Measurements from ENCODE around the gene MLEC. TPM values are rescaled to one million over a fixed set of nuclear protein-coding genes. Genes with fewer than 3 reads are reported as not detected.
A peak's percentile ranks its signal among the peaks of the same experiment; 100 is the strongest.

MLEC gene
- 100 to 1,000 TPM in 2 of 4 donors, 10 to 100 TPM in 1, 1 to 10 TPM in 1; 9.7 to 228 (median 95.8) TPM for polyA plus RNA-seq
- long read RNA-seq, donor 1, full-length matches to known transcripts = 95 of 212 reads
- long read RNA-seq, donor 1, partial matches to known transcripts = 117 of 212 reads
- long read RNA-seq, donor 1, other reads (novel, unspliced or antisense) = 0 of 212 reads
- long read RNA-seq, donor 2, full-length matches to known transcripts = 41 of 41 reads
- long read RNA-seq, donor 2, partial matches to known transcripts = 0 of 41 reads
- long read RNA-seq, donor 2, other reads (novel, unspliced or antisense) = 0 of 41 reads
- long read RNA-seq, donor 3, full-length matches to known transcripts = 56 of 147 reads
- long read RNA-seq, donor 3, partial matches to known transcripts = 91 of 147 reads
- long read RNA-seq, donor 3, other reads (novel, unspliced or antisense) = 0 of 147 reads
- long read RNA-seq, donor 4, full-length matches to known transcripts = 1 of 1 reads
- long read RNA-seq, donor 4, partial matches to known transcripts = 0 of 1 reads
- long read RNA-seq, donor 4, other reads (novel, unspliced or antisense) = 0 of 1 reads
- long read RNA-seq, donor 5, full-length matches to known transcripts = 20 of 44 reads
- long read RNA-seq, donor 5, partial matches to known transcripts = 24 of 44 reads
- long read RNA-seq, donor 5, other reads (novel, unspliced or antisense) = 0 of 44 reads
- long read RNA-seq, donor 6, full-length matches to known transcripts = 33 of 51 reads
- long read RNA-seq, donor 6, partial matches to known transcripts = 18 of 51 reads
- long read RNA-seq, donor 6, other reads (novel, unspliced or antisense) = 0 of 51 reads
- long read RNA-seq, donor 7 = 0 reads
- long read RNA-seq, donor 8, full-length matches to known transcripts = 3 of 3 reads
- long read RNA-seq, donor 8, partial matches to known transcripts = 0 of 3 reads
- long read RNA-seq, donor 8, other reads (novel, unspliced or antisense) = 0 of 3 reads
- long read RNA-seq, donor 9, full-length matches to known transcripts = 12 of 18 reads
- long read RNA-seq, donor 9, partial matches to known transcripts = 6 of 18 reads
- long read RNA-seq, donor 9, other reads (novel, unspliced or antisense) = 0 of 18 reads
- long read RNA-seq, donor 10, full-length matches to known transcripts = 68 of 90 reads
- long read RNA-seq, donor 10, partial matches to known transcripts = 22 of 90 reads
- long read RNA-seq, donor 10, other reads (novel, unspliced or antisense) = 0 of 90 reads

- Histone ChIP-seq H3K27me3 (ENCODE audit: control insufficient read depth in 3 of 3, insufficient read depth in 3 of 3, low read length in 3 of 3) (no peaks in the 10 kb centered on the region), H3K36me3 (ENCODE audit: control insufficient read depth in 3 of 3, insufficient read depth in 2 of 3, low read depth in 1 of 3, low read length in 3 of 3) (peaks cover 0 to 7% (median 0%) of the 10 kb centered on the region in 3 donors), H3K9me3 (ENCODE audit: control insufficient read depth in 2 of 2, insufficient read depth in 1 of 2, low read depth in 1 of 2, low read length in 1 of 2) (no peaks in the 10 kb centered on the region), H3K4me1 (ENCODE audit: control insufficient read depth in 3 of 3, insufficient read depth in 2 of 3, low read depth in 1 of 3, low read length in 2 of 3) (peaks cover 7 to 29% (median 9%) of the 10 kb centered on the region in 3 donors), H3K27ac (ENCODE audit: low read depth in 1 of 3, low read length in 2 of 3) (peak within 1 kb of the TSS; percentile 77 to 99 (median 96)), H3K4me3 (ENCODE audit: low read depth in 1 of 3, low read length in 3 of 3) (peak within 1 kb of the TSS; percentile 83 to 94 (median 90))
- peak; percentile 98 to 99 for DNase-seq
- 1% methylated on average over 76 to 84 of the region's 84 CpGs for WGBS, 3 donors
- FAIRE-seq = no peak
Measured at GRCh38 chr12:120686690-120687577, at the start of gene MLEC. TSS of gene MLEC (plus strand) at chr12:120687149. CDS start at chr12:120687297, 148 bp downstream.

GRCh38 chr12:120639771-120640721 is 46.9 kb upstream of the MLEC start, which contains the start of gene CABP1:
TSS of gene CABP1 (plus strand) at chr12:120640626. CDS start at chr12:120640686, 60 bp downstream.
- no peaks in the 10 kb centered on the region for H3K36me3 ChIP-seq (ENCODE audit: control insufficient read depth in 3 of 3, insufficient read depth in 2 of 3, low read depth in 1 of 3, low read length in 3 of 3)
- DNase-seq (peak; percentile 37 to 70), FAIRE-seq (no peak)
- peaks cover 0 to 45% (median 12%) of the 10 kb centered on the region in 3 donors for H3K27me3 ChIP-seq (ENCODE audit: control insufficient read depth in 3 of 3, insufficient read depth in 3 of 3, low read length in 3 of 3)
- H3K9me3 ChIP-seq (ENCODE audit: control insufficient read depth in 2 of 2, insufficient read depth in 1 of 2, low read depth in 1 of 2, low read length in 1 of 2) = no peaks in the 10 kb centered on the region
- peaks cover 0 to 8% (median 6%) of the 10 kb centered on the region in 3 donors for H3K4me1 ChIP-seq (ENCODE audit: control insufficient read depth in 3 of 3, insufficient read depth in 2 of 3, low read depth in 1 of 3, low read length in 2 of 3)
- peak within 1 kb of the TSS in 2 of 3 donors; percentile 8 to 64 for H3K4me3 ChIP-seq (ENCODE audit: low read depth in 1 of 3, low read length in 3 of 3)
- no peak within 1 kb of the TSS for H3K27ac ChIP-seq (ENCODE audit: low read depth in 1 of 3, low read length in 2 of 3)
- 8 to 12% (median 11%) methylated on average over 35 to 56 of the region's 56 CpGs for WGBS, 3 donors

GRCh38 chr12:120640861-120641833 is 45.8 kb upstream of the MLEC start:
- no peaks in the 10 kb centered on the region for H3K9me3 ChIP-seq (ENCODE audit: control insufficient read depth in 2 of 2, insufficient read depth in 1 of 2, low read depth in 1 of 2, low read length in 1 of 2)
- no peaks in the 10 kb centered on the region for H3K36me3 ChIP-seq (ENCODE audit: control insufficient read depth in 3 of 3, insufficient read depth in 2 of 3, low read depth in 1 of 3, low read length in 3 of 3)
- DNase-seq (peak; percentile 57 to 86), FAIRE-seq (no peak)
- no peak overlapping the region for H3K27ac ChIP-seq (ENCODE audit: low read depth in 1 of 3, low read length in 2 of 3)
- peak overlapping the region in 2 of 3 donors; percentile 8 to 64 for H3K4me3 ChIP-seq (ENCODE audit: low read depth in 1 of 3, low read length in 3 of 3)
- 1% methylated on average over 39 to 115 of the region's 115 CpGs for WGBS, 3 donors
- H3K27me3 ChIP-seq (ENCODE audit: control insufficient read depth in 3 of 3, insufficient read depth in 3 of 3, low read length in 3 of 3) = peaks cover 0 to 48% (median 12%) of the 10 kb centered on the region in 3 donors
- peaks cover 0 to 8% (median 6%) of the 10 kb centered on the region in 3 donors for H3K4me1 ChIP-seq (ENCODE audit: control insufficient read depth in 3 of 3, insufficient read depth in 2 of 3, low read depth in 1 of 3, low read length in 2 of 3)

- FAIRE-seq = no peak
Measured at GRCh38 chr12:120642121-120642520, 44.8 kb upstream of the MLEC start.

GRCh38 chr12:120642826-120643225 is 44.1 kb upstream of the MLEC start:
- no peak for DNase-seq
- no peaks in the 10 kb centered on the region for H3K36me3 ChIP-seq (ENCODE audit: control insufficient read depth in 3 of 3, insufficient read depth in 2 of 3, low read depth in 1 of 3, low read length in 3 of 3)
- H3K4me1 ChIP-seq (ENCODE audit: control insufficient read depth in 3 of 3, insufficient read depth in 2 of 3, low read depth in 1 of 3, low read length in 2 of 3) = peaks cover 0 to 8% (median 6%) of the 10 kb centered on the region in 3 donors
- H3K9me3 ChIP-seq (ENCODE audit: control insufficient read depth in 2 of 2, insufficient read depth in 1 of 2, low read depth in 1 of 2, low read length in 1 of 2) = no peaks in the 10 kb centered on the region
- H3K27me3 ChIP-seq (ENCODE audit: control insufficient read depth in 3 of 3, insufficient read depth in 3 of 3, low read length in 3 of 3) = peaks cover 0 to 48% (median 12%) of the 10 kb centered on the region in 3 donors
- no peak for FAIRE-seq
- H3K27ac ChIP-seq (ENCODE audit: low read depth in 1 of 3, low read length in 2 of 3) = no peak overlapping the region
- 90 to 92% (median 91%) methylated on average over 4 of the region's 4 CpGs for WGBS, 3 donors
- H3K4me3 ChIP-seq (ENCODE audit: low read depth in 1 of 3, low read length in 3 of 3) = no peak overlapping the region

More at GRCh38 chr12:120642121-120642520, 44.8 kb upstream of the MLEC start:
- Histone ChIP-seq H3K4me1 (ENCODE audit: control insufficient read depth in 3 of 3, insufficient read depth in 2 of 3, low read depth in 1 of 3, low read length in 2 of 3) (peaks cover 0 to 8% (median 6%) of the 10 kb centered on the region in 3 donors), H3K27me3 (ENCODE audit: control insufficient read depth in 3 of 3, insufficient read depth in 3 of 3, low read length in 3 of 3) (peaks cover 0 to 48% (median 12%) of the 10 kb centered on the region in 3 donors), H3K9me3 (ENCODE audit: control insufficient read depth in 2 of 2, insufficient read depth in 1 of 2, low read depth in 1 of 2, low read length in 1 of 2) (no peaks in the 10 kb centered on the region), H3K36me3 (ENCODE audit: control insufficient read depth in 3 of 3, insufficient read depth in 2 of 3, low read depth in 1 of 3, low read length in 3 of 3) (no peaks in the 10 kb centered on the region), H3K27ac (ENCODE audit: low read depth in 1 of 3, low read length in 2 of 3) (no peak overlapping the region), H3K4me3 (ENCODE audit: low read depth in 1 of 3, low read length in 3 of 3) (no peak overlapping the region)
- 86 to 88% (median 86%) methylated on average over 9 of the region's 9 CpGs for whole genome bisulfite sequencing, 3 donors
- DNase-seq = no peak

GRCh38 chr12:120643574-120643973 is 43.4 kb upstream of the MLEC start:
- Histone ChIP-seq H3K9me3 (ENCODE audit: control insufficient read depth in 2 of 2, insufficient read depth in 1 of 2, low read depth in 1 of 2, low read length in 1 of 2) (no peaks in the 10 kb centered on the region), H3K27me3 (ENCODE audit: control insufficient read depth in 3 of 3, insufficient read depth in 3 of 3, low read length in 3 of 3) (peaks cover 0 to 48% (median 12%) of the 10 kb centered on the region in 3 donors), H3K36me3 (ENCODE audit: control insufficient read depth in 3 of 3, insufficient read depth in 2 of 3, low read depth in 1 of 3, low read length in 3 of 3) (no peaks in the 10 kb centered on the region), H3K27ac (ENCODE audit: low read depth in 1 of 3, low read length in 2 of 3) (no peak overlapping the region), H3K4me3 (ENCODE audit: low read depth in 1 of 3, low read length in 3 of 3) (no peak overlapping the region), H3K4me1 (ENCODE audit: control insufficient read depth in 3 of 3, insufficient read depth in 2 of 3, low read depth in 1 of 3, low read length in 2 of 3) (peaks cover 0 to 8% (median 6%) of the 10 kb centered on the region in 3 donors)
- DNase-seq = no peak
- no peak for FAIRE-seq
- 76 to 84% (median 84%) methylated on average over 4 of the region's 4 CpGs for WGBS, 3 donors

Data from small intestine (tissue), 16 donors.